Neural cell (in vitro differentiated cells): Measurements from ENCODE around the gene SLC9A1. TPM values are rescaled to one million over a fixed set of nuclear protein-coding genes. Genes with fewer than 3 reads are reported as not detected.

ENCODE experiments used
- H2AFZ ChIP-seq: fragments of 200-600, 300-800 bp; sonication (generic), shearing (Covaris generic); 2 replicates; pipeline ENCODE4 v1.6.0; 2014; ENCODE audit warnings: low read depth, mild to moderate bottlenecking, antibody characterized with exemption, low read length, moderate library complexity
- H3F3A ChIP-seq: fragments of 200-600 bp; shearing (Covaris generic); 2 replicates; pipeline ENCODE4 v1.6.1; 2016; ENCODE audit warnings: mild to moderate bottlenecking, moderate library complexity, mixed read lengths, antibody characterized with exemption, low read length; ENCODE audit not compliant: insufficient read depth, poor library complexity, severe bottlenecking
- H3K27ac ChIP-seq: fragments of 200-600, 300-800 bp; sonication (generic), shearing (Covaris generic); 2 replicates; pipeline ENCODE4 v1.5.1; 2014; ENCODE audit warnings: mild to moderate bottlenecking, low read length, moderate library complexity
- H3K27me3 ChIP-seq: fragments of 300-800, 200-600 bp; sonication (generic), shearing (Covaris generic); 2 replicates; pipeline ENCODE4 v1.6.0; 2014; ENCODE audit warnings: mild to moderate bottlenecking, low read depth, low read length, moderate library complexity; ENCODE audit not compliant: insufficient read depth
- H3K36me3 ChIP-seq: fragments of 300-800, 200-600 bp; sonication (generic), shearing (Covaris generic); 2 replicates; pipeline ENCODE4 v1.5.1; 2014; ENCODE audit warnings: mild to moderate bottlenecking, antibody characterized with exemption, low read length, moderate library complexity; ENCODE audit not compliant: insufficient read depth
- H3K4me2 ChIP-seq: fragments of 300-800, 200-600 bp; sonication (generic), shearing (Covaris generic); 2 replicates; pipeline ENCODE4 v1.6.0; 2014; ENCODE audit warnings: mild to moderate bottlenecking, low read length
- H3K4me3 ChIP-seq: fragments of 300-800, 200-600 bp; sonication (generic), shearing (Covaris generic); 2 replicates; pipeline ENCODE4 v1.5.1; 2014; ENCODE audit warnings: mild to moderate bottlenecking, low read length, moderate library complexity
- H3K79me2 ChIP-seq: fragments of 200-600 bp; shearing (Covaris generic); replicated peaks from 2 replicates; pipeline ENCODE4 v1.6.0; 2014; ENCODE audit warnings: mild to moderate bottlenecking, low read length, moderate library complexity; ENCODE audit not compliant: insufficient read depth
- H3K9ac ChIP-seq: fragments of 300-800, 200-600 bp; sonication (generic), shearing (Covaris generic); 2 replicates; pipeline ENCODE4 v1.6.1; 2016; ENCODE audit warnings: mild to moderate bottlenecking, low read length, mixed read lengths
- H3K9me2 ChIP-seq: fragments of 200-600 bp; shearing (Covaris generic); 2 replicates; pipeline ENCODE4 v1.6.1; 2016; ENCODE audit warnings: mild to moderate bottlenecking, low read length, mixed read lengths; ENCODE audit not compliant: insufficient read depth
- H3K9me3 ChIP-seq: fragments of 200-600, 300-800 bp; sonication (generic), shearing (Covaris generic); 2 replicates; pipeline ENCODE4 v1.6.1; 2016; ENCODE audit warnings: mild to moderate bottlenecking, mixed run types, low read length, moderate library complexity, mixed read lengths
- H4K20me1 ChIP-seq: fragments of 200-600 bp; shearing (Covaris generic); 2 replicates; pipeline ENCODE4 v1.6.1; 2016; ENCODE audit warnings: mild to moderate bottlenecking, mixed run types; ENCODE audit not compliant: insufficient read depth
- CTCF ChIP-seq: fragments of 450-650 bp; IDR thresholded peaks from 2 replicates; pipeline ENCODE4 v1.5.1; 2014; ENCODE audit warnings: antibody characterized with exemption, mild to moderate bottlenecking, moderate library complexity; ENCODE audit not compliant: poor library complexity, severe bottlenecking
- EP300 ChIP-seq: fragments of 450-650 bp; conservative IDR thresholded peaks from 2 replicates; pipeline ENCODE4 v1.6.1; 2014; ENCODE audit warnings: antibody characterized with exemption, mild to moderate bottlenecking, moderate library complexity; ENCODE audit not compliant: poor library complexity, severe bottlenecking
- EZH2 ChIP-seq: fragments of 200-600, 300-800 bp; shearing (Covaris generic), sonication (generic); IDR thresholded peaks from 2 replicates; pipeline ENCODE4 v1.6.1; 2014; ENCODE audit warnings: antibody characterized with exemption, low read length, borderline replicate concordance, mild to moderate bottlenecking; ENCODE audit not compliant: insufficient read depth, poor library complexity, severe bottlenecking
- MXI1 ChIP-seq: fragments of 450-650 bp; conservative IDR thresholded peaks from 2 replicates; pipeline ENCODE4 v1.6.1; 2014; ENCODE audit warnings: antibody characterized with exemption, mild to moderate bottlenecking; ENCODE audit not compliant: poor library complexity, severe bottlenecking
- POLR2AphosphoS5 ChIP-seq: IDR thresholded peaks from 2 replicates; pipeline ENCODE4 v1.6.1; 2012
- RAD21 ChIP-seq: fragments of 450-650 bp; conservative IDR thresholded peaks from 2 replicates; pipeline ENCODE4 v1.6.1; 2014; ENCODE audit warnings: antibody characterized with exemption, mild to moderate bottlenecking, moderate library complexity
- REST ChIP-seq: IDR thresholded peaks from 2 replicates; pipeline ENCODE4 v1.6.1; 2012; ENCODE audit warnings: borderline replicate concordance
- SMC3 ChIP-seq: fragments of 450-650 bp; conservative IDR thresholded peaks from 2 replicates; pipeline ENCODE4 v1.6.1; 2014; ENCODE audit warnings: antibody characterized with exemption, mild to moderate bottlenecking, moderate library complexity; ENCODE audit not compliant: poor library complexity
- TAF1 ChIP-seq: IDR thresholded peaks from 2 replicates; pipeline ENCODE4 v1.6.1; 2012; ENCODE audit warnings: low read depth
- polyA plus RNA-seq: library from polyadenylated mRNA; depleted of rRNA; stranded (reverse); fragments of >200 nt; gene quantifications from 2 replicates; pipeline ENCODE4 v1.2.3, GENCODE V29; 2014

The SLC9A1 gene
- polyA plus RNA-seq, 1 donor from 2014 or later = 1.5 TPM

DNA sequence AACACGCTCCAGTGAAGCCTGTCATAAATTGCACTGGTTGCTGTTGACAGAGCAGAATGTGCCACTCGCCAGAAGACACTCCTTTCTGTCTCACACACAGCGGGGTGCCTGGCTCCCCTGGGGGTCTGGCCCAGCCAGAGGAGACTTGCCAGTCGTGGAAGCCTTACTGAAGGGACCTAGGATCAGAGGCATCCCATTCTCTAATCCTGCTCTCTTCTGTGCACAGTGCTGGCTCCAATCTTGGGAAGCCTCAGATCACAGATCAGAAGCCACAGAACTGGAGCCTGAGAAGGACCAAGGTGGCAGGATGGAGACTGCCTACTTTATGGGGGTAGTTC, 1.4 kb downstream of the SLC9A1 start:
- Histone ChIP-seq H3K9me2 (no peaks in the 10 kb centered on the region), H2AFZ (no peak overlapping the region), H3K4me2 (peak overlapping the region; percentile 48), H3F3A (no peaks in the 10 kb centered on the region), H4K20me1 (no peaks in the 10 kb centered on the region), H3K4me3 (peak overlapping the region; percentile 71), H3K27me3 (no peaks in the 10 kb centered on the region), H3K9ac (no peak overlapping the region), H3K36me3 (no peaks in the 10 kb centered on the region), H3K9me3 (no peaks in the 10 kb centered on the region), H3K79me2 (no peaks in the 10 kb centered on the region), H3K27ac (no peak overlapping the region)
- no peak for TF ChIP-seq EP300
- TF ChIP-seq REST = no peak
- no peak for TF ChIP-seq MXI1
- no peak for TF ChIP-seq CTCF
- TF ChIP-seq RAD21 = no peak
- TF ChIP-seq SMC3 = no peak
- TF ChIP-seq EZH2 = no peak
- no peak for TF ChIP-seq POLR2AphosphoS5
- TF ChIP-seq TAF1 = no peak

- Histone ChIP-seq H3K9me2 (no peaks in the 10 kb centered on the region), H3K4me3 (peak overlapping the region; percentile 71), H3K9me3 (no peaks in the 10 kb centered on the region), H3F3A (no peaks in the 10 kb centered on the region), H3K4me2 (peak overlapping the region; percentile 48), H3K27ac (no peak overlapping the region), H4K20me1 (no peaks in the 10 kb centered on the region), H3K79me2 (no peaks in the 10 kb centered on the region), H3K9ac (no peak overlapping the region), H3K36me3 (no peaks in the 10 kb centered on the region), H2AFZ (no peak overlapping the region), H3K27me3 (no peaks in the 10 kb centered on the region)
- TF ChIP-seq RAD21 (no peak), SMC3 (no peak), REST (no peak), EZH2 (no peak), CTCF (no peak), POLR2AphosphoS5 (no peak), EP300 (no peak), TAF1 (no peak), MXI1 (no peak)
Measured at GRCh38 chr1:27152829-27153548, 1.9 kb downstream of the SLC9A1 start.
